ENCODE data around the gene MMP26.
"Not testable (repeated sequence)": the region's sequence is repeated elsewhere in the genome, so short reads cannot be mapped to it uniquely, and the experiment has no call there.

The MMP26 gene

DNA sequence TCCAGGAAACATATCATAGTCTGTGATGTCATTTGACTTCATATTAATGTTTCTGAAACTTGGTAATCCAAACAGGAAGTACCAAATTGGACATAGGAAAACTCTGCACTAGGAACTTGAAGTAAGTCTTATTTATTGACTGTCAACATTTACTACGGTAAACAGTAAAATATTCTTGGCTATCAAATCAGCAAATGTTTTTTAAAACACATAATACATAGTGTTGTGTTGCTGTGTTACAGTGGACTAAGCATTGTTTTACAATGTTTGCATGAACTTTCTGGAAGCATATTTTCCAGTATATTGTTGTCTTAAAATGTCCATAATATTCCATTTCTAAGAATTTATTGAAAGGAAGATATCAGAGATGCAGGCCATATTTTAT is 4.2 kb upstream of the MMP26 start:
- Mint-ChIP-seq H3K9me3 (no peaks in the 10 kb centered on the region), H3K27me3 (ENCODE audit: low read depth, poor library complexity) (no peaks in the 10 kb centered on the region), H3K4me1 (peaks cover 37% of the 10 kb centered on the region), H3K36me3 (ENCODE audit: low read depth) (no peaks in the 10 kb centered on the region), H3K4me3 (no peak overlapping the region), H3K27ac (no peak overlapping the region)
- DNase-seq, result no peak
- no peak for TF ChIP-seq CTCF (IDR thresholded peaks at IDR 0.05)

DNA sequence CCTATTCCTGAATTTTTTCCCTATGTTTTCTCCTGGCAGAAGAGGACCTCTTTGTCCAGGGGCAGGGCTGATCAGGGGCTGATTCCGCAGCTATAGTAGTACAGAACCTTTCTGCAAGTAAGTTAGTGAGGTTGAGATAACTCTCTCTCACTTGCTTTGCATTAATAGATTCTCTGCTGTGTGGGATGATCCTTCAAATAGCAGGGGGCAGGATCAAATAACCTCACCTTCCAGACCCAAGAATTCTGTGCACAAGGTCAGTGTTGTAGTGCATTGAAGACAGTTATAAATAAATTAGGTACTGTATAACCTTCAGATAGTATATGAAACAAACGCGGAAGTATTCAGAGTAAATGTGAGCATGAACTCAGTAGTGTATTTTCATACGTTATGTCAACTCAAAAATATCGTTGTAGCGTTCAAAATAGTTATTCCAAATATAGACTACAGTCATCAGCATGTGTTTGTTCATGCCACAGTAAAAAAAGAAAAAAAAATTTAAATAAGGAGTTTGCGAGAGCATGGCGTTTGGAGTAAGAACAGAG is 278 bp downstream of the MMP26 start:
- Mint-ChIP-seq H3K27me3 (ENCODE audit: low read depth, poor library complexity) (no peaks in the 10 kb centered on the region), H3K36me3 (ENCODE audit: low read depth) (no peaks in the 10 kb centered on the region), H3K27ac (peak overlapping the region; percentile 62), H3K4me3 (peak overlapping the region; percentile 46), H3K4me1 (peaks cover 61% of the 10 kb centered on the region), H3K9me3 (no peaks in the 10 kb centered on the region)
- no peak for DNase-seq
- TF ChIP-seq CTCF (IDR thresholded peaks at IDR 0.05), result no peak

DNA sequence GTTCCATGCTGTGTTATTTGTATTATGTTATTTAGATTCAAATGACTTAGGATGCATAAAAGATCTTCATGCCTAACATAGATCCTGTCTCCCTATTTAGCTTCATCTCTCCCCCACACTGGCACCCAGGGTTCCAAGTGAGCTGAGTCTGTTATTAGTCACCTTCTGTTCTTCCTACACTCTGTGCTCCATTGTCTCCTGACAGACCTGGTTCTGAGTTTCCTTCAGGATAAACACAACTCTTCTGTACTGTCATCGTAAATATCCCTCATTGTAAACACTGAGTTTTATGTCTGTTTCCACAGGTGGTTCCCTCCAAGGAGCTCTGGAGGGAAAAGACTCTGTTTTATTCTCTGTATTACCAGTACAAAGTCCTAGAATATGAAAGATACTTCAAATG is 8.7 kb downstream of the MMP26 start:
- Mint-ChIP-seq H3K27ac (peak overlapping the region; percentile 27), H3K4me3 (no peak overlapping the region), H3K27me3 (ENCODE audit: low read depth, poor library complexity) (no peaks in the 10 kb centered on the region), H3K9me3 (no peaks in the 10 kb centered on the region), H3K4me1 (peaks cover 38% of the 10 kb centered on the region), H3K36me3 (ENCODE audit: low read depth) (no peaks in the 10 kb centered on the region)
- DNase-seq, result no peak
- TF ChIP-seq CTCF (IDR thresholded peaks at IDR 0.05), result no peak

DNA sequence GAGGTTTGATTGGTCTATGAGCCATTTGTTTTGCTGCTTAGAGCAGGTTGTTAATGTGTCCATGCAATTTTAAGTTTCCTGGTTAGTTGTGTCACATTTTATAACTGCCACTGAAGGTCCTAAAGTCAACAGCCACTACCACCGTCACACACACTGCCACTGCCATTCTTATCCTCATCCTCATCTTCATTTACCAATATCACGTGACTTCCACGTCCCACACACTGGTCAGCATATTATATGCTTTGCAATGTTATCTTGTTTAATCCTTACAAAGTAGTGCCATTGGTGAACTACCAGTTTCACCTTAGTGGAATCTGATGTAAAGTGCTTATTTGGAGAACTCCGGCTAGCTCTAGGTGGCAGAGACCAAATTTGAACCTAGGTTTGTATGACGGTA is 9.7 kb downstream of the MMP26 start:
- H3K27ac Mint-ChIP-seq, result peak overlapping the region; percentile 44
- no peaks in the 10 kb centered on the region for H3K27me3 Mint-ChIP-seq (ENCODE audit: low read depth, poor library complexity)
- no peak for TF ChIP-seq CTCF (IDR thresholded peaks at IDR 0.05)
- H3K9me3 Mint-ChIP-seq, result no peaks in the 10 kb centered on the region
- H3K4me1 Mint-ChIP-seq, result peaks cover 42% of the 10 kb centered on the region
- no peak for DNase-seq
- no peak overlapping the region for H3K4me3 Mint-ChIP-seq
- H3K36me3 Mint-ChIP-seq (ENCODE audit: low read depth), result no peaks in the 10 kb centered on the region

GRCh38 chr11:4722616-4723534 is 18.3 kb downstream of the MMP26 start:
- not testable (repeated sequence) for DNase-seq; H3K27me3 Mint-ChIP-seq (ENCODE audit: low read depth, poor library complexity); H3K4me3 Mint-ChIP-seq

GRCh38 chr11:4727171-4727570 is 22.6 kb downstream of the MMP26 start:
- no peaks in the 10 kb centered on the region for H3K4me1 Mint-ChIP-seq

More at GRCh38 chr11:4722616-4723534, 18.3 kb downstream of the MMP26 start:
- H3K4me1 Mint-ChIP-seq; H3K27ac Mint-ChIP-seq; H3K9me3 Mint-ChIP-seq; H3K36me3 Mint-ChIP-seq (ENCODE audit: low read depth): not testable (repeated sequence)

More at GRCh38 chr11:4727171-4727570, 22.6 kb downstream of the MMP26 start:
- no peaks in the 10 kb centered on the region for H3K36me3 Mint-ChIP-seq (ENCODE audit: low read depth)
- no peak overlapping the region for H3K27ac Mint-ChIP-seq
- TF ChIP-seq CTCF (IDR thresholded peaks at IDR 0.05), result no peak
- peaks cover 4% of the 10 kb centered on the region for H3K27me3 Mint-ChIP-seq (ENCODE audit: low read depth, poor library complexity)
- DNase-seq, result no peak
- H3K9me3 Mint-ChIP-seq, result peaks cover 6% of the 10 kb centered on the region
- no peak overlapping the region for H3K4me3 Mint-ChIP-seq

Measured in nephron progenitor cell (in vitro differentiated cells).